Activated T-helper 1 cell treated with anti-CD3 and anti-CD28 coated beads, Interleukin-12 subunit alpha, Interleukin-12 subunit beta, Interleukin-2, Interleukin-4 antibody, amounts not matched to agents 30 ng/mL and 10 ng/mL and 1 ng/mL, durations not matched to agents 14 hours and 24 hours and 36 hours (primary cell): ENCODE measurements around the gene SMKR1. TPM values are rescaled to one million over a fixed set of nuclear protein-coding genes. Genes with fewer than 3 reads are reported as not detected.

Source experiments
- DNase-seq: peaks from one replicate; pipeline ENCODE4 v3.0.0; 2021; ENCODE audit warnings: low spot score
- H3K27ac Mint-ChIP-seq: one replicate; pipeline ENCODE4 v1.8.0; 2021; ENCODE audit warnings: mild to moderate bottlenecking, mixed read lengths
- H3K27me3 Mint-ChIP-seq: one replicate; pipeline ENCODE4 v1.8.0; 2022; ENCODE audit warnings: mild to moderate bottlenecking, moderate library complexity, mixed read lengths; ENCODE audit not compliant: insufficient read depth
- H3K36me3 Mint-ChIP-seq: one replicate; pipeline ENCODE4 v1.8.0; 2021; ENCODE audit warnings: low read depth, mixed read lengths
- H3K4me1 Mint-ChIP-seq: one replicate; pipeline ENCODE4 v1.8.0; 2021; ENCODE audit warnings: low read depth, mixed read lengths
- H3K4me3 Mint-ChIP-seq: one replicate; pipeline ENCODE4 v1.8.0; 2021; ENCODE audit warnings: mild to moderate bottlenecking, moderate library complexity, mixed read lengths
- H3K9me3 Mint-ChIP-seq: one replicate; pipeline ENCODE4 v1.8.0; 2021; ENCODE audit warnings: mixed read lengths
- intact Hi-C: fragments of 100-400 bp; cut with micrococcal nuclease; formaldehyde crosslinking; loops from one replicate; pipeline ENCODE4 v1.15.1; 2024
- total RNA-seq: library from RNA; stranded (reverse); gene quantifications from 2 replicates; pipeline ENCODE4 v1.2.3, GENCODE V29; 2022

Gene SMKR1
- total RNA-seq, 1 donor from 2014 or later = 4.8 TPM

GRCh38 chr7:129494041-129494440 lies 8.3 kb upstream of the SMKR1 start:
- peaks cover 29% of the 10 kb centered on the region for H3K4me1 Mint-ChIP-seq
- no peaks in the 10 kb centered on the region for H3K9me3 Mint-ChIP-seq
- H3K36me3 Mint-ChIP-seq = peaks cover 12% of the 10 kb centered on the region
- intact Hi-C loops = loop anchor here (1.0 to 10.0 kb wide), 6 partner anchors 8 to 521 kb away; partner anchors contain the start of genes NRF1 and SMKR1
- peak; percentile 24 for DNase-seq
- no peaks in the 10 kb centered on the region for H3K27me3 Mint-ChIP-seq
- peak overlapping the region; percentile 85 for H3K27ac Mint-ChIP-seq
- H3K4me3 Mint-ChIP-seq = no peak overlapping the region

- intact Hi-C loops = loop anchor here (1.0 to 10.0 kb wide), 3 partner anchors 115 to 519 kb away; partner anchors contain the start of gene NRF1
- H3K4me3 Mint-ChIP-seq = peak overlapping the region; percentile 11
- no peaks in the 10 kb centered on the region for H3K9me3 Mint-ChIP-seq
- H3K27me3 Mint-ChIP-seq = peaks cover 2% of the 10 kb centered on the region
- H3K4me1 Mint-ChIP-seq = peaks cover 36% of the 10 kb centered on the region
- no peak for DNase-seq
- H3K36me3 Mint-ChIP-seq = peaks cover 11% of the 10 kb centered on the region
- H3K27ac Mint-ChIP-seq = peak overlapping the region; percentile 12
These were observed 6.3 kb upstream of the SMKR1 start for GRCh38 chr7:129495987-129496386.

GRCh38 chr7:129496653-129497052 lies 5.7 kb upstream of the SMKR1 start:
- Mint-ChIP-seq H3K27ac (no peak overlapping the region), H3K27me3 (peaks cover 2% of the 10 kb centered on the region), H3K36me3 (peaks cover 8% of the 10 kb centered on the region), H3K9me3 (no peaks in the 10 kb centered on the region), H3K4me1 (peaks cover 41% of the 10 kb centered on the region), H3K4me3 (no peak overlapping the region)
- intact Hi-C loops = loop anchor here (1.0 to 10.0 kb wide), 2 partner anchors 139 to 518 kb away; no protein-coding TSS in a partner anchor
- DNase-seq = no peak

GRCh38 chr7:129497156-129497555 lies 5.2 kb upstream of the SMKR1 start:
- H3K27me3 Mint-ChIP-seq = peaks cover 3% of the 10 kb centered on the region
- H3K4me1 Mint-ChIP-seq = peaks cover 40% of the 10 kb centered on the region
- H3K4me3 Mint-ChIP-seq = no peak overlapping the region
- no peak for DNase-seq
- H3K27ac Mint-ChIP-seq = no peak overlapping the region
- intact Hi-C loops = loop anchor here (10.0 kb wide), 1 partner anchor 518 kb away; no protein-coding TSS in a partner anchor
- H3K36me3 Mint-ChIP-seq = peaks cover 7% of the 10 kb centered on the region
- no peaks in the 10 kb centered on the region for H3K9me3 Mint-ChIP-seq

GRCh38 chr7:129498021-129498420 lies 4.3 kb upstream of the SMKR1 start:
- intact Hi-C loops = loop anchor here (10.0 kb wide), 1 partner anchor 517 kb away; no protein-coding TSS in a partner anchor
- Mint-ChIP-seq H3K4me3 (no peak overlapping the region), H3K27ac (no peak overlapping the region)

GRCh38 chr7:129499999-129500398 lies 2.3 kb upstream of the SMKR1 start:
- H3K4me1 Mint-ChIP-seq = peaks cover 30% of the 10 kb centered on the region
- peaks cover 2% of the 10 kb centered on the region for H3K36me3 Mint-ChIP-seq
- no peak for DNase-seq
- H3K4me3 Mint-ChIP-seq = no peak overlapping the region
- H3K27ac Mint-ChIP-seq = no peak overlapping the region
- no peaks in the 10 kb centered on the region for H3K9me3 Mint-ChIP-seq
- intact Hi-C loops = loop anchor here (5.0 to 10.0 kb wide), 2 partner anchors 515 to 1167 kb away; partner anchors contain the start of gene COPG2
- peaks cover 14% of the 10 kb centered on the region for H3K27me3 Mint-ChIP-seq

More at GRCh38 chr7:129498021-129498420, 4.3 kb upstream of the SMKR1 start:
- Mint-ChIP-seq H3K36me3 (peaks cover 2% of the 10 kb centered on the region), H3K4me1 (peaks cover 34% of the 10 kb centered on the region), H3K27me3 (peaks cover 3% of the 10 kb centered on the region), H3K9me3 (no peaks in the 10 kb centered on the region)
- DNase-seq = no peak

- peaks cover 16% of the 10 kb centered on the region for H3K27me3 Mint-ChIP-seq
- intact Hi-C loops = loop anchor here (1.0 to 5.0 kb wide), 8 partner anchors 9 to 1164 kb away; partner anchors contain the start of genes COPG2, NRF1 and STRIP2
- no peak for DNase-seq
- H3K4me3 Mint-ChIP-seq = peak overlapping the region; percentile 82
- H3K4me1 Mint-ChIP-seq = peaks cover 19% of the 10 kb centered on the region
- no peaks in the 10 kb centered on the region for H3K9me3 Mint-ChIP-seq
- no peaks in the 10 kb centered on the region for H3K36me3 Mint-ChIP-seq
- H3K27ac Mint-ChIP-seq = peak overlapping the region; percentile 86
These were observed 666 bp downstream of the SMKR1 start for GRCh38 chr7:129502708-129503685.

GRCh38 chr7:129503725-129504124 lies 1.4 kb downstream of the SMKR1 start:
- intact Hi-C loops = loop anchor here (2.0 to 5.0 kb wide), 3 partner anchors 69 to 1164 kb away; partner anchors contain the start of genes COPG2 and STRIP2
- H3K4me1 Mint-ChIP-seq = peaks cover 19% of the 10 kb centered on the region

GRCh38 chr7:129512192-129512591 lies 9.9 kb downstream of the SMKR1 start:
- no peaks in the 10 kb centered on the region for H3K4me1 Mint-ChIP-seq
- intact Hi-C loops = no loop called here
- peaks cover 13% of the 10 kb centered on the region for H3K27me3 Mint-ChIP-seq
- no peak overlapping the region for H3K27ac Mint-ChIP-seq
- no peaks in the 10 kb centered on the region for H3K9me3 Mint-ChIP-seq
- no peak overlapping the region for H3K4me3 Mint-ChIP-seq
- no peaks in the 10 kb centered on the region for H3K36me3 Mint-ChIP-seq
- DNase-seq = no peak

More at GRCh38 chr7:129503725-129504124, 1.4 kb downstream of the SMKR1 start:
- Mint-ChIP-seq H3K27me3 (peaks cover 16% of the 10 kb centered on the region), H3K4me3 (peak overlapping the region; percentile 82), H3K9me3 (no peaks in the 10 kb centered on the region), H3K27ac (peak overlapping the region; percentile 86), H3K36me3 (no peaks in the 10 kb centered on the region)
- DNase-seq = no peak

GRCh38 chr7:129513546-129513945 lies 11.2 kb downstream of the SMKR1 start:
- intact Hi-C loops = no loop called here
- Mint-ChIP-seq H3K4me3 (no peak overlapping the region), H3K36me3 (no peaks in the 10 kb centered on the region), H3K27me3 (peaks cover 14% of the 10 kb centered on the region), H3K9me3 (no peaks in the 10 kb centered on the region), H3K27ac (no peak overlapping the region), H3K4me1 (no peaks in the 10 kb centered on the region)
- DNase-seq = no peak

GRCh38 chr7:129514683-129515082 lies 12.4 kb downstream of the SMKR1 start:
- intact Hi-C loops = no loop called here
- peaks cover 14% of the 10 kb centered on the region for H3K27me3 Mint-ChIP-seq
- H3K36me3 Mint-ChIP-seq = no peaks in the 10 kb centered on the region
- no peak for DNase-seq
- H3K9me3 Mint-ChIP-seq = no peaks in the 10 kb centered on the region
- no peak overlapping the region for H3K4me3 Mint-ChIP-seq
- no peak overlapping the region for H3K27ac Mint-ChIP-seq
- no peaks in the 10 kb centered on the region for H3K4me1 Mint-ChIP-seq

- Mint-ChIP-seq H3K27me3 (peaks cover 13% of the 10 kb centered on the region), H3K27ac (no peak overlapping the region), H3K4me1 (no peaks in the 10 kb centered on the region), H3K4me3 (no peak overlapping the region), H3K9me3 (no peaks in the 10 kb centered on the region), H3K36me3 (no peaks in the 10 kb centered on the region)
- no peak for DNase-seq
- intact Hi-C loops = no loop called here
These were observed 13.1 kb downstream of the SMKR1 start for GRCh38 chr7:129515381-129515780.

- Mint-ChIP-seq H3K4me3 (no peak overlapping the region), H3K4me1 (no peaks in the 10 kb centered on the region), H3K36me3 (no peaks in the 10 kb centered on the region), H3K9me3 (no peaks in the 10 kb centered on the region), H3K27ac (peak overlapping the region; percentile 3), H3K27me3 (peaks cover 23% of the 10 kb centered on the region)
- no peak for DNase-seq
- intact Hi-C loops = no loop called here
These were observed 15.6 kb downstream of the SMKR1 start for GRCh38 chr7:129517931-129518330.
